NCI-H2081 (cell line): Measurements from ENCODE around the gene ACBD7.

Experiments
- DNase-seq, 2 experiments: peaks; one replicate each; lab custom pipeline; 2025; lab: John Stamatoyannopoulos, UW

Gene ACBD7

GRCh38 chr10:15091418-15091817 is 2.8 kb upstream of the ACBD7 start:
- no peak for DNase-seq

- DNase-seq, result no peak
Observed at GRCh38 chr10:15084502-15084922, 4.1 kb downstream of the ACBD7 start.

DNA sequence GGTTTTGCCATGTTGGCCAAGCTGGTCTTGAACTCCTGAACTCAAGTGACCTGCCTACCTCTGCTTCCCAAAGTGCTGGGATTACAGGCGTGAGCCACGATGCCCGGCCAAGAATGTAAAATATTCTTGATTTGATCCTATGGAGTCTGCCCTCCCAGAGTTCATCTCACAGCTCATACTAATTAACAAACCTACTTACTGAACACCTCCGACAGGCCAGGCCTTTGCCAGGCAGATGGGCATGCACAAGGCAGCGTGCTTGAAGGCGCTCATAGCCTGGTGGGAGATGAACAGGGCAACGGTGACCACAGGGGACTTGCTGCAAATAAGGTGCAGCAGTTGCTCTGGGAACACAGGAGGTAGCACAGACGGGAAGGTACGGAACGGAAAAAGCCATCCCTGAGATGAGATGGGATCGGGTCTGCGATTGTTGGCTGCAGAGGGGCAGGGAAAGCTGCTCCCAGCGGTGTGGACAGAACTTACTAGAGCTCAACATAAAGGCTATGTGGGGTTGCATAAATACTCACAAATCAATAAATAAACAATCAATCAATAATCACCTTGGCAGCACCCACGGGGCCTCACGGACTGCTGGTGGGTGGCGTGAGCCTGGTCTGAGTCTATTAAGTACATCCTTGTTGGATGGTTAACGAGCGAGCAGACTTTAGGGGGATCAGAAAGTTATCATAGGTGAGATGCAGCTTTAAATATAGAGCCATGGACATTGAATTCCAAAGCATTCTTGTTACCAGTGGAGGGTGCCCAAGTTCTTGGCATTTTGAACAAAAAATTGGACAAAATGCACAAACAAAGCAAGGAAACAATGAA is 4.7 kb downstream of the ACBD7 start:
- no peak for DNase-seq

- DNase-seq, result no peak
Observed at GRCh38 chr10:15075421-15075820, 13.2 kb downstream of the ACBD7 start.

- no peak for DNase-seq
Observed at GRCh38 chr10:15072358-15072757, 16.2 kb downstream of the ACBD7 start.

- DNase-seq, result no peak
Observed at GRCh38 chr10:15069230-15069629, 19.3 kb downstream of the ACBD7 start.

- DNase-seq, result no peak
Observed at GRCh38 chr10:15068802-15069201, 19.8 kb downstream of the ACBD7 start.

DNA sequence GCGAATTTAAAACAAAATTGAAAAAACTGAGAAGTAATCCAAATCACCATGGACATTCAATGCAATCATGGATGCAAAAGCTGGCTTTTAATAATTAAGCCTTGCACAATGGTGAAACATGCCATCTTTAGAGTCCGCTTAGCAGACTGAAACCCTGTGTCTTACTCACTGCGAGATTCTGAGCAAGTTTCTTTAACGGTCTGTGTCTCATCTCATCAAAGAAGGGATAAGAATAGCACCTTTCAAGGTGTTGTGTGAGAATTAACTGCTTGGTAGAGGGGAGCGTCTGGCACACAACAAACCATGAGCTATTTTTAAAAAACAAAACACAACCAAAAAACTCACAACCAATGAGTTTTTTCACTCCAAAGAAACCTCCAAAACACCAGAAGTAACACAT is 21.4 kb downstream of the ACBD7 start:
- no peak for DNase-seq

GRCh38 chr10:15060638-15061037 is 27.9 kb downstream of the ACBD7 start:
- no peak for DNase-seq

- DNase-seq, result no peak
Observed at GRCh38 chr10:15059914-15060313, 28.7 kb downstream of the ACBD7 start.

- no peak for DNase-seq
Observed at GRCh38 chr10:15058689-15059088, 29.9 kb downstream of the ACBD7 start.

- DNase-seq, result no peak
Observed at GRCh38 chr10:15053061-15053460, 35.5 kb downstream of the ACBD7 start.

DNA sequence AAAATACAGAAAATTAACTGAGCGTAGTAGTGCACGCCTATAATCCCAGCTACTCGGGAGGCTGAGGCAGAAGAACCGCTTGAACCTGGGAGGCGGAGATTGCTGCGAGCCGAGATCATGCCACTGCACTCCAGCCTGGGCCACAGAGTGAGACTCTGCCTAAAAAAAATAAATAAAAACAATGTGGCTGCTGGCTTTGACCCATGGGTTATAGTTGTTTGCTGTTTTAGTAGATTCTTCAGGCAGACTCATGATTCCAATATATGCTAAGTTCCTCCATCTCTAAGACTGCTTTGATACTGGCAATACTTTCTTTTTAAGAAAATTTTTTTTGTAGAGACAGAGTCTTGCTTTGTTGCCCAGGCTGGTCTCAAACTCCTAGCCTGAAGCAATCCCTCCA is 36.5 kb downstream of the ACBD7 start:
- DNase-seq, result no peak

DNA sequence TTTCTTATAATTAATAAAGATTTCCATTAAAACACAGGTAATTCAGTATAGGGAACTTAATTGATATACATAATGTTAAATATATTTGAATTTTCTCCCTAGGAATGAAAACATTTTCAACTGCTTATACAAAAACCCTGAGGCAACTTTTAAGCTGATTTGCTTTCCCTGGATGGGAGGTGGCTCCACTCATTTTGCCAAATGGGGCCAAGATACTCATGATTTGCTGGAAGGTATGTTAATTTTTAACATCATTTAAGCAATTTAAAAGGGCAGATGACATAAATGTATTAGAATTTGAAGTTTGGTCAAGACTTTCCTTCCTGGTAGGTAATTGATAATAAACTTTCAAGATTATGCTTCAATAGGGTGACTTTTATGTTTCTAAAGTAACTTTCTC is 39.0 kb downstream of the ACBD7 start:
- no peak for DNase-seq

- no peak for DNase-seq
Observed at GRCh38 chr10:15046626-15047025, 42.0 kb downstream of the ACBD7 start.

- no peak for DNase-seq
Observed at GRCh38 chr10:15045380-15045779, 43.2 kb downstream of the ACBD7 start.

DNA sequence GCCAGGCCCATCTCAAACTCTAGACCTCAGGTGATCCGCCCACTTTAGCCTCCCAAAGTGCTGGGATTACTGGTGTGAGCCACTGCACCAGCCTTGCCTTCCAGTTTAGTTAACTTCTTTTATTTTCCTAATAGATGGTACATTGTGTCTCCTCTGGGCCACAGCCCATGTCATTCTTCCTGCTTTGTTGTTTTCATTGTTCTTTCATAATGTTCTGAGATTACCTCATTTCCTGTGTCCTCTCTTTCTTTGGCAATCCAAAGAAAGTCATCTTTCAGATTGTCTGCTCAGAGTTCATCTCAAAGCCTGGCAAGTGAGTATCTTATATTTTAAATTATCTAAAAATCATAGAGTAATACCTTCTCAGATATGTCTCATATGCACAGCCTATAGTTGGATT is 44.9 kb downstream of the ACBD7 start, which contains the start of gene OLAH:
Gene OLAH (plus strand): TSS at position 270 of the 400 bp plus-strand sequence. CDS start 3,346 bp downstream, outside the sequence.
- no peak for DNase-seq

DNA sequence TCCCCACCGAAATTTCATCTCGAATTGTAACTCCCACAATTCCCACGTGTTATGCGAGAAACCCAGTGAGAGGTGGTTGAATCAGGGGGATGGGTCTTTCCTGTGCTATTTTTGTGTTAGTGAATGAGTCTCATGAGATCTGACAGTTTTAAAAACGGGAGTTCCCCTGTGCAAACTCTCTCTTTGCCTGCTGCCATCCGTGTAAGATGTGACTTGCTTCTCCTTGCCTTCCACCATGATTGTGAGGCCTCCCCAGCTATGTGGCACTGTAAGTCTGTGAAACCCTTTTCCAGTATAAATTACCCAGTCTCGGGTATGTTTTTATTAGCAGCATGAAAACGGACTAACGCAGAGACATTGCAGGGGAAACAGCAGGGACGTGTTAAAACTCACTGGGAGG is 50.2 kb downstream of the ACBD7 start:
- DNase-seq, result no peak

- DNase-seq, result no peak
Observed at GRCh38 chr10:15037691-15038090, 50.9 kb downstream of the ACBD7 start.

GRCh38 chr10:15035385-15036301 is 52.9 kb downstream of the ACBD7 start:
- DNase-seq, result no peak

- no peak for DNase-seq
Observed at GRCh38 chr10:15027741-15028140, 60.8 kb downstream of the ACBD7 start.
